ENCODE measurements around the gene ZWILCH.

ZWILCH gene

GRCh38 chr15:66558271-66558670, 53.1 kb downstream of the ZWILCH start:
- DNase-seq: no peak

GRCh38 chr15:66560856-66561525, 55.9 kb downstream of the ZWILCH start:
- DNase-seq: no peak

- no peak for DNase-seq
Measured at GRCh38 chr15:66563126-66563525, 58.0 kb downstream of the ZWILCH start.

- no peak for DNase-seq
Measured at GRCh38 chr15:66563566-66564110, 58.5 kb downstream of the ZWILCH start.

GRCh38 chr15:66564136-66565041, 59.3 kb downstream of the ZWILCH start:
- DNase-seq: no peak

- no peak for DNase-seq
Measured at GRCh38 chr15:66565141-66565641, 60.1 kb downstream of the ZWILCH start.

GRCh38 chr15:66565741-66566144, 60.6 kb downstream of the ZWILCH start, which contains the start of gene LCTL:
Gene LCTL, minus strand, starts transcription at chr15:66565998. Its CDS starts 633 bp downstream, at chr15:66565365.
- DNase-seq: no peak

GRCh38 chr15:66566963-66567531, 61.9 kb downstream of the ZWILCH start:
- DNase-seq: peak; percentile 70

- no peak for DNase-seq
Measured at GRCh38 chr15:66567897-66568296, 62.8 kb downstream of the ZWILCH start.

GRCh38 chr15:66569461-66570137, 64.5 kb downstream of the ZWILCH start:
- no peak for DNase-seq

- no peak for DNase-seq
Measured at GRCh38 chr15:66570327-66570726, 65.2 kb downstream of the ZWILCH start.

- no peak for DNase-seq
Measured at GRCh38 chr15:66570842-66571478, 65.8 kb downstream of the ZWILCH start.

GRCh38 chr15:66572146-66572545, 67.0 kb downstream of the ZWILCH start:
- DNase-seq: no peak

- DNase-seq: no peak
Measured at GRCh38 chr15:66573348-66573718, 68.2 kb downstream of the ZWILCH start.

- no peak for DNase-seq
Measured at GRCh38 chr15:66573719-66574595, 68.8 kb downstream of the ZWILCH start.

- no peak for DNase-seq
Measured at GRCh38 chr15:66574596-66574950, 69.4 kb downstream of the ZWILCH start.

- DNase-seq: no peak
Measured at GRCh38 chr15:66578286-66578875, 73.3 kb downstream of the ZWILCH start.

- DNase-seq: no peak
Measured at GRCh38 chr15:66580643-66581042, 75.5 kb downstream of the ZWILCH start.

- DNase-seq: no peak
Measured at GRCh38 chr15:66581972-66582537, 76.9 kb downstream of the ZWILCH start.
